RPMI7951 (cell line): ENCODE measurements around the gene IFNA21. TPM values are rescaled to one million over a fixed set of nuclear protein-coding genes. Genes with fewer than 3 reads are reported as not detected.
"Not testable (repeated sequence)": the region's sequence is repeated elsewhere in the genome, so short reads cannot be mapped to it uniquely, and the experiment has no call there.

Source experiments
- DNase-seq: peaks from one replicate; pipeline ENCODE4 v3.0.0-alpha.2; 2012; ENCODE audit warnings: low read depth
- total RNA-seq: library from RNA; depleted of rRNA; stranded (reverse); fragments of >200 nt; shearing (Covaris generic); gene quantifications from 2 replicates; pipeline ENCODE4 v1.2.3, GENCODE V29; 2014; rRNA removed

The IFNA21 gene
- total RNA-seq: not detected in 2 replicates

DNA sequence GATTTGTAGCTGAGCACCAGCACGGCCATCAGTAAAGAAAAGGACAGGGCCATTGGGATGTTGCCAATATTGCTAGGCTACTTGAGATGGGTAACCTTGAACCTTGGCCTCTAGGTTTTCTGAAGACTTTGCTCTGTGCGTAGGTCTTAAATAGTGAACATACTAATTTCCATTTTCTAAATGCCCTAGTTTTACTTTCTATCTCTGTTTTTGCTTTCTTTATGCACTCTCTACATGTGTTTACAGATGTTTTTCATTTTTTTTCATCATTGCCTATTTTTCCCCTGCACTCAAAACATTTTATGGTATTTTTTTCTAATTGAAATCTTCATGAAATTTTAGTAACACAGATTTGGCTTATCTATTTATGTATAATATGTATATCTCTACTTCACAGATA, at the start of gene IFNA21:
TSS of gene IFNA21 (minus strand) at position 101 of the 400 bp plus-strand sequence. CDS start at position 53, 48 bp downstream.
- not testable (repeated sequence) for DNase-seq

DNA sequence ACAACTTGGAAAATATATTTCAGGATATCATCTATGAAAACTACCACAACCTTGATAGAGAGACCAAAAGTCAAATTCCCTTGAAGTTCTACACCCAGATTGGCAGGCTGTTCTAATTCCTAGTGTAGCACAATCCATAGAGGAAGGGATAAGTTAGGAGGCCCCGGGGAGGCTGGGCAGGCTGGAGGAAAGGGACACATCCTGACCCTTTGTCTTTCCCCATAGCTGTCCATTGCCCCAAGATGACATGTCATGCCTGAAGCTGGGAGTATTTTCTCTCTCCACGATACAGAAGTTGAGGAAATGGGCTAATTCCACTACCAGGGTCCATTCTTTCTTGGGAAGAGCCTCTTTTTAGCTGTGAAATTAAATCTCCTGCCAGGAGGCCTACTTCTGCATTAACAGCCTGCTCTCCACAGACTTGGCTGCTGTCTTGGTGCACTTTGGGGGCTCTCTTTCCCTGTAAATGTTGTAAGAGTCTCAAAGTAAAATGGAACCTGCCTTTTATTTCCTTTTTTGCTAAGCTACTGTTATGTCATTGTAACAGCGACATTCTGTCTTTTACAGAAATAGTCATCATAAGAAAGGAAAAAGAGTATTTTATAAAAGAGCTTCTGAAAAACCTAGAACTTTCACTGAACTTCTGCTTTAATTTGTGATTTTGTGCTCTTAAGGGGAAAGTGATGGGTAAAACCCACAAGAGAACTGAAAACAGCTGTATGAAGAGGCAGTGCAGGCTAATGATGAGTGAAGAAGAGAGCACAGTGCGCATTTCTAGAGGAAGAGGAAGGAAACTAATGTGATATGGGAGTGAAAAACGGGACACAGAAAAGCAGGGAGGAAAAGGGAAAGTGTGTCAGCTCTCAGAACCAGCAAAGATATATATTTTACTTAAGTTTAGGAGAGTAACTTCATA, 47.2 kb upstream of the IFNA21 start:
- peak; percentile 2 for DNase-seq

DNA sequence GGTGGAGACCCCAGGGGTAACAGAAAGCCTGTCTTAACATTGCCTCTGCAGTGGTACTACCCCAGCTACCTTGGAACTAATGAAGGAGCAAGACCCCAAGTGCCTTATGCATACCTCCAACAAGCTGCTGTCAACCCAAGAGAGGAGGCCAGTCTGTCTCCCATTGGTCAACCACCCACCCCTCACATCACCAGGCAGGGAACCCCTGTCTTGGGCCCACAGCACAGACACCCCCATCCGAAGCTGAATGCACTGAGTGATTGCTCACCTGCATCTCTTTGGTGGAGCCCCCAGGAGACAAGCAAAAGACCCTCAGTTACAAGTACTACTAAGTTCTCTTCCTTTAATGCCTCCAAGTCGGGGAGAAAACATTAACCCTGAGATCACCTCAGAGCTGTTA, 45.7 kb upstream of the IFNA21 start:
- not testable (repeated sequence) for DNase-seq

DNA sequence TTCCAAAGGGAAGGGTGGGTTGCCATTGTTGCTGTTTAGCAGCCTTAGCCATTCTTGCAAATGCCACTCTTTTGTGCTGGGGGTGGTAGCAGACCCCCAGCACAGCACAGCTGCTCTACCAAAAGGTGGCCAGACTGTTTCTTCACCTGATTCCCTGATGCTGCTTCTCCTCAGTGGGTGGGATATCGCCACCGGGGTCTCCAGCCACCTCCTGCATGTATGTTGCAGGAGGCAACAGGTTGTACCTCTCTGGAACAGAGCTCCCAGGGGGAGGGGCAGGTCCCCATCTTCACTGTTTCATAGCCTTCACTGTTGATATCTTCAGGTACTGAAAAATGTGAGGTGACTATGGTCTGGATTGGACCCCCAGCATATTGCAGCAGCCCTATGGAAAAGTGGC, 44.3 kb upstream of the IFNA21 start:
- DNase-seq: not testable (repeated sequence)

DNA sequence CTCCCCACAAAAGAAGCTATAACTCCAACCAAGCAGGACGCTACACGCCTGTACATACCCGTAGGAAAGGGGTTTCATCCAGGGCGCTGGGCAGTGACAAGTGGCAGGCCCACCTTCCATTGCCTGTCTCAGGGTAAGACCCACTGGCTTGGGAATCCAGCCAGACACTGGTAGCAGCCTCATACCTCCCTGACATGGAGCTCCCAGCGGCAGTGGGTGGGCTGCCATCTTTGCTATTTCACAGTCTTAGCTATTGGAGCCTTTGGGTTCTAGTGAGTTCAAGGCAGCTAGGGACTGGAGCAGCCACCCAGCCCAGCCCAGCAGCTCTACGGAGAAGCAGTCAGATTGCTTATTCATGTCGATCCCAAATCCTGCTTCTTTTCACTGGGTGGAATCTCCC, 43.9 kb upstream of the IFNA21 start:
- no peak for DNase-seq

DNA sequence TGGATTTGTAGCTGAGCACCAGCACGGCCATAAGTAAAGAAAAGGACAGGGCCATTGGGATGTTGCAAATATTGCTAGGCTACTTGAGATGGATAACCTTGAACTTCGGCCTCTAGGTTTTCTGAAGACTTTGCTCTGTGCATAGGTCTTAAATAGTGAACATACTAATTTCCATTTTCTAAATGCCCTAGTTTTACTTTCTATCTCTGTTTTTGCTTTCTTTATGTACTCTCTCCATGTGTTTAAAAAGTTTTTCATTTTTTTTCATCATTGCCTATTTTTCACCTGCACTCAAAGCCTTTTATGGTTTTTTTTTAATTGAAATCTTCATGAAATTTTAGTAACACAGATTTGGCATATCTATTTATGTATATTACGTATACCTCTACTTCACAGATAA, 40.6 kb upstream of the IFNA21 start, which contains the start of gene IFNA10:
TSS of gene IFNA10 (minus strand) at position 101 of the 400 bp plus-strand sequence. CDS start at position 55, 46 bp downstream.
- not testable (repeated sequence) for DNase-seq

DNA sequence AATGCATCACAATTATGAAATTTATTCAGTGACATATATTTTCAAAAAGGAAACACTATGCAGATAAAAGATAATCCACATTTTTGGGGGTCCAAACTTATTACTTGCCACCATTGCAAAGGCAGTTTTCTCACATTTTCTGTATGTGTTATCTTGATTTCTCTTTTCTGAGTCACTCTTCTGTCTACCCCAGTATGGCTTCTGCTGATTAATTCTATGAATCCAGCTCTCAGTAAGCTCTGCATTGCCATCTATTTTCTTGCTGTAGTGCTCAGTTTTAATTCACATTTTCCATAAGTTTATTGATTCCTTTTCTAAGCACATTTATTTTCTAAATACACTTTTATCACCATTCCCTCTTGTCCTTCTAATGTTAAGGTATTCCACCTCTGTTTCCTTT, 38.7 kb upstream of the IFNA21 start:
- DNase-seq: no peak

DNA sequence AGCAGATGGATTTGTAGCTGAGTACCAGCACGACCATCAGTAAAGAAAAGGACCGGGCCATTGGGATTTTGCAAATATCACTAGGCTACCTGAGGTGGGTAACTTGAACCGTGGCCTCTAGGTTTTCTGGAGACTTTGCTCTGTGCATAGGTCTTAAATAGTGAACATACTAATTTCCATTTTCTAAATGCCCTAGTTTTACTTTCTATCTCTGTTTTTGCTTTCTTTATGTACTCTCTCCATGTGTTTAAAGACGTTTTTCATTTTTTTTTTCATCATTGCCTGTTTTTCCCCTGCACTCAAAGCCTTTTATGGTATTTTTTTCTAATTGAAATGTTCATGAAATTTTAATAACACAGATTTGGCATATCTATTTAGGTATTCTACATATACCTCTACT, 35.6 kb upstream of the IFNA21 start, which contains the start of gene IFNA7:
TSS of gene IFNA7 (minus strand) at position 101 of the 400 bp plus-strand sequence. CDS start at position 61, 40 bp downstream.
- DNase-seq: not testable (repeated sequence)

DNA sequence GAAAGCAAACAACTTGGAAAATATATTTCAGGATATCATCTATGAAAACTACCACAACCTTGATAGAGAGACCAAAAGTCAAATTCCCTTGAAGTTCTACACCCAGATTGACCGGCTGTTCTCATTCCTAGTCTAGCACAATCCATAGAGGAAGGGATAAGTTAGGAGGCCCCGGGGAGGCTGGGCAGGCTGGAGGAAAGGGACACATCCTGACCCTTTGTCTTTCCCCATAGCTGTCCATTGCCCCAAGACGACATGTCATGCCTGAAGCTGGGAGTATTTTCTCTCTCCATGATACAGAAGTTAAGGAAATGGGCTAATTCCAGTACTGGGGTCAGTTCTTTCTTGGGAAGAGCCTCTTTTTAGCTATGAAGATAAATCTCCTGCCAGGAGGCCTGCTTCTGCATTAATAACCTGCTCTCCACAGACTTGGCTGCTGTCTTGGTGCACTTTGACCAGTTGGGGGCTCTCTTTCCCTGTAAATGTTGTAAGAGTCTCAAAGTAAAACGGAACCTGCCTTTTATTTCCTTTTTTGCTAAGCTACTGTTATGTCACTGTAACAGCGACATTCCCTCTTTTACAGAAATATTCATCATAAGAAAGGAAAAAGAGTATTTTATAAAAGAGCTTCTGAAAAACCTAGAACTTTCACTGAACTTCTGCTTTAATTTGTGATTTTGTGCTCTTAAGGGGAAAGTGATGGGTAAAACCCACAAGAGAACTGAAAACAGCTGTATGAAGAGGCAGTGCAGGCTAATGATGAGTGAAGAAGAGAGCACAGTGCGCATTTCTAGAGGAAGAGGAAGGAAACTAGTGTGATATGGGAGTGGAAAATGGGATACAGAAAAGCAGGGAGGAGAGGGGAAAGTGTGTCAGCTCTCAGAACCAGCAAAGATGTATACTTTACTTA, 28.7 kb upstream of the IFNA21 start:
- peak; percentile 12 for DNase-seq

DNA sequence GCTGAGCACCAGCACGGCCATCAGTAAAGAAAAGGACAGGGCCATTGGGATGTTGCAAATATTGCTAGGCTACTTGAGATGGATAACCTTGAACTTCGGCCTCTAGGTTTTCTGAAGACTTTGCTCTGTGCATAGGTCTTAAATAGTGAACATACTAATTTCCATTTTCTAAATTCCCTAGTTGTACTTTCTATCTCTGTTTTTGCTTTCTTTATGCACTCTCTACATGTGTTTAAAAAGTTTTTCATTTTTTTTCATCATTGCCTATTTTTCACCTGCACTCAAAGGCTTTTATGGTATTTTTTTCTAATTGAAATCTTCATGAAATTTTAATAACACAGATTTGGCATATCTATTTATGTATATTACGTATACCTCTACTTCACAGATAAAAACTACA, 21.0 kb upstream of the IFNA21 start, which contains the start of gene IFNA4:
TSS of gene IFNA4 (minus strand) at position 101 of the 400 bp plus-strand sequence. CDS start at position 45, 56 bp downstream.
- not testable (repeated sequence) for DNase-seq

DNA sequence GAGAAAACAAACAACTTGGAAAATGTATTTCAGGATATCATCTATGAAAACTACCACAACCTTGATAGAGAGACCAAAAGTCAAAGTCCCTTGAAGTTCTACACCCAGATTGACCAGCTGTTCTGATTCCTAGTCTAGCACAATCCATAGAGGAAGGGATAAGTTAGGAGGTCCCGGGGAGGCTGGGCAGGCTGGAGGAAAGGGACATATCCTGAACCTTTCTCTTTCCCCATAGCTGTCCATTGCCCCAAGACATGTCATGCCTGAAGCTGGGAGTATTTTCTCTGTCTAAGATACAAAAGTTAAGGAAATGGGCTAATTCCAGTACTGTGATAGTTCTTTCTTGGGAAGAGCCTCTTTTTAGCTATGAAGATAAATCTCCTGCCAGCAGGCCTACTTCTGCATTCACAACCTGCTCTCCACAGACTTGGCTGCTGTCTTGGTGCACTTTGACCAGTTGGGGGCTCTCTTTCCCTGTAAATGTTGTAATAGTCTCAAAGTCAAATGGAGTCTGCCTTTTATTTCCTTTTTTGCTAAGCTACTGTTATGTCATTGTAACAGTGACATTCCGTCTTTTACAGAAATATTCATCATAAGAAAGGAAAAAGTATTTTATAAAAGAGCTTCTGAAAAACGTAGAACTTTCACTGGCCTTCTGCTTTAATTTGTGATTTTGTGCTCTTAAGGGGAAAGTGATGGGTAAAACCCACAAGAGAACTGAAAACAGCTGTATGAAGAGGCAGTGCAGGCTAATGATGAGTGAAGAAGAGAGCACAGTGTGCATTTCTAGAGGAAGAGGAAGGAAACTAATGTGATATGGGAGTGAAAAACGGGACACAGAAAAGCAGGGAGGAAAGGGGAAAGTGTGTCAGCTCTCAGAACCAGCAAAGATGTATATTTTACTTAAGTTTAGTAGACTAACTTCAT, 16.6 kb upstream of the IFNA21 start:
- peak; percentile 15 for DNase-seq

DNA sequence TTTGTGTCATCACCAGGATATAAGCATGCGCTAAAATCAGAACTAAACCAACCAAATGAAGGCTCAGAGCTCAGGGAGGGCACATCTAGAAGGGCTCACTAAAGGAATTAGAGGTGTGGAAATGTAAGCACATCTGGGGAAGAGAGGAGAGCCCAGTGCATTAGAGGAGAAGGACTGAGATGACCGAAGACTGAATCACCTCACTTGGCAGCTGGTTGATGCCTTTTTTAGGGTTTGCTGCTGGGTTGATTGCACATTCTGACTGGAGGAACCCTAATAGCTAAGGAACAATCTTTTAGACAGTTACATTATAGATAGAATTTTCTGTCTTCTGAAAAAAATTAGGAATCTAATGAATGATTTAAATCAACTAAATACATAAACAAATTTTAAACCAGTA, 8.2 kb upstream of the IFNA21 start:
- peak; percentile 3 for DNase-seq

DNA sequence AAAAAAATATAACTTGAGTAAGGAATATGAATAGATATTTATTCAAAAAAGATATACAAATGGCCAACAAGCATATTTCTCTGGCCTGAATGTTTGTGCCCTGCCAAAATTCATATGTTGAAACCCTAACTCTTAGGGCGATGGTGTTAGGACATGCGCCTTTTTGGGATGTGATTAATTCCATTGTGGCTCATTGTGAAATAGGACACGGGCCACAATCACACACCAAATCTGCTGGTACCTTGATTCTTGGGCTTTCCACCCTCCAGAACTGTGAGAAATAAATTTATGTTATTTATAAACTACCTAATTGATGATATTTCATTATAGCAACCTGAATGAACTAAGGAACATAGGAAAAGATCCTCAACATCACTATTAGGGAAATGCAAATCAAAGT, 5.7 kb upstream of the IFNA21 start:
- no peak for DNase-seq

DNA sequence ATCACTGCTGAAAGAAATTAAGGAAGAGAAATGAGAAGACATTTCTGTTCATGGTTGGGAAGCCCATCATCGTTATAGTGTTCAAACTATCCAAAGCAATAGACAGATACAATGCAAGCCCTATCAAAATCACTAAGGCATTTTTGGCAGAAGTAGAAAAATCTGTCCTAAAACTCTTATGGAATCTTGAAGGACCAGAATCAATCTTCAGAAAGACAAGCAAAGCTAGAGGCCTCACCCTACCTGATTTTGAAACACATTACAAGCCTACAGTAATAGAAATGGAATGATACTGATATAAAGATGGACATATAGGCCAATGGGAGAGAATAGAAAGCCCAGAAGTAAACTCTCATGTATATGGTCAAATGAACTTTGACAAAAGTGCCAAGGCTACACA, 4.9 kb upstream of the IFNA21 start:
- DNase-seq: no peak

DNA sequence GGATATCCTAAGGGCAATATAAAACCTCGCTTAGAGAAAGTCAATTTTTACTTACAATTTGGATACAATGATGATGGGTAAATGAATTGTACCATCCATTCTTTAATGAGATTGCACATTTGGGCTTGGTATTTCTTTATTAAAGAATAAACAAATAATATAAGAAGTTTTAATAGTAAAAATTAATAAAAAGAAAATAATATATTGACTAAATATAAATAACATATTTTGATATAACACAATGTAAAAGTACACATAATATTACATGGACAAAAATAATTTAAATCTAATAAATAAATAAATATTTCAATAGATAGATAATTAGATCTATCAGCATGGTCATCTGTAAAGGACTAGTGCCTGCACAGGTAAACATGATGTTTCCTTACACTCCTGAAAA, 944 bp downstream of the IFNA21 start:
- DNase-seq: no peak

DNA sequence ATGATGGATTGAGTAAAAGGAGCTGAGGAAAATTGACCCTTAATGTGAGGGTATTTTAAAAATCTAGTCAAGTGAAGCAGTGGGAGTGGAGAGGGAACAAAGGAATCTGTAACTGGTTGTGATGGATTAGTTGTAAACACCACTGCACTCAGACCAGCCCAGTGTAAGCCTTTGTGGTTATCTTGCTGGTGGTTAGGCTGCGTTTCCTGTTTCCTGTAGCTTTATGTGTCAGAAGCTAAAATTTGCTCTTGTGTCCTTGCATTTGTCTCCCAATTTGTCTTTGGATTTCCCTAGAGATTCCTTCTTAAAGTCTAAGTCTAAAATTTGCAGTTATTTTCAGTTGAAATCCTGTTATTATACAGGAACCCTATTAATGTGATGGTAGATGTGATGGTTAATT, 6.3 kb downstream of the IFNA21 start:
- DNase-seq: peak; percentile 53

DNA sequence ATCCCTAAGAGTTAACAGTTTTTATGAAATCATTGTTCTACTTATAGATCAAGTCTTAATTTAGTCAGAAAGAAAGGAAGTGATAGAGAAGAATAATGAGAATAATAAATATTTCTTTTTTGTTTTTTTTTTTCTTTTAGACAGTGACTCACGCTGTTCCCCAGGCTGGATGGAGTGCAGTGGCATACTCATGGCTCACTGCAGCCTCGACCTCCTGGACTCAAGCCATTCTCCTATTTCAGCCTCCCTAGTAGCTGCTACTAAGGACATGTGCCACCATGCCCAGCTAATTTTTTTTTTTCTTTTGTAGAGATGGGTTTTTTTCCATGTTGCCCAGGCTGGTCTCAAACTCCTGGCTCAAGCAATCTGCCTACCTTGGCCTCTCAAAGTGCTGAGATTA, 11.0 kb downstream of the IFNA21 start:
- peak; percentile 14 for DNase-seq

DNA sequence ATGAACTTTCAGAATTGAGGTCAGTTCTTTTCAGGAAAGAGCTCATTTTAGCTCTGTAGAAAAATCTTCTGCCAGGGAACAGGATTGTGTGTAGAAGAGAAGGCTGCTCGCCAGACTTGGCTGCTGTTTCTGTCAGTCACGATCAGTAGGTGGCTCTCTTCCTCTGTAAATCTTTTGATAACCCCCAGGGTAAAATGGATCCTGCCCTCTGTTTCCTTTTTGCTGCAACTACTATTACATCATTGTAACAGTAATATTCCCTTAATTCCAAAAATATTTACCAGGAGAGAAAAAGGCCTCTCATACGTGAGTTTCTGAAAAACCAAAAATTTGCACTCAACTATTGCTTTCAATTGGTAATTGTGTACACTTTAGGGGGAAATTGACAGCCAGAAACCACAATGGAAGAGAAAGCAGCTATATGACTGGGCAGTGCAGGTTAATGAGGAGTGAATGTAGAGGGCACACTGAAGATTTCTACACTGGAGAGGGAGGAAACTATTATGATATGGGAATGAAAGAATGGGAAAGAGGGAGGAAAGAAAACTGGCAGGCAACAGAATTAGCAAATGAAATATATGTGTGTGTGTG, 12.3 kb downstream of the IFNA21 start:
- peak; percentile 39 for DNase-seq

DNA sequence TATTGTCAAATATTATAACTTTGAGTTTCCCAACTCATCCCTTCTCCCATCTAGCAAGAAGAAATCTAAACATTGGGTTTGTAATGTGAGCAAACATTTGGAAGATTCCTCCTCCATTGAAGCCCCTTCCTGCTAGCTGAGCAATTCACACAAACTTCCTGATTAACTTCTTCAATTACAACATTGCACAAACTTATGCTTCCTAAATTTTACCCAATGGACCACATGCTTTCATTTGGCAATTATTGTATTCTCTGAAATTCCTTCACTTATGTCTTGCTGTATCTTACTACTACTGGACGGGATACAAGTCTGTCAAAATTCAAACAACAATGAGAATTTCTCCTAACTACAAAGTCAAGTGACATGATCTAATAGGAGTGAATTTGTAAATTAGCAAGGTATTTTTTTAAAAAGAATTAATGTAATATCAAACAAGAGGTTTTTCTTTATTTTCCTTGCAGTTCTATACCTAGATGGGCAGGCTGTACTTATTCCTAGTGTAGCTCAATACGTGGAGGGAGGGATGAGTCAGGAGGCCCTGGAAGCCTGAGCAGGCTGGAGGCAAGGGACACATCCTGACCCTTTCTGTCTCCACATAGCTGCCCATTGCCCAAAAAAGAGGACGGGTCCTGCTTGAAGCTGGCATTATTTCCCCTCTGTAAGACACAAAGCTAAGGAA, 13.0 kb downstream of the IFNA21 start:
- DNase-seq: peak; percentile 28

DNA sequence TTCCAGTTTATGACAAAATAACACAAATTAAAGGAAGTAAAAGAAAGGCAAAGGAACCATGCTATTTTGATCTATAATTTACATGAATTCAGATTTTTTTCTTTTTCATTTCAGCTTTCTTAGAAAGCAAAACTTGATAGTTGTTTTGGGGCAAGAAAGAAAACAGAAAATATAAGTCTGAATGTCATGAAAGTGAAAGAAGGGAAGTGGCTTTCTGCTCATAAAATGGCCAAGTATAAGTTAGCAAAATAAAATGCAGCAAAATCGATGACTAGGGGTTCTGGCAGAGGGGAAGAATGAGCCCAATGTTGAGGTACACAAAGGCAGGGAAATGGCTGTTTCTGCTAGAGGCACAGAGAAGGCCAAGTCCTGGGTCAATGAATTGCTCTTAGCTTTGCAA, 21.9 kb downstream of the IFNA21 start:
- no peak for DNase-seq
